Heart right ventricle (tissue), 16 donors: ENCODE data around the gene PCCA. TPM values are rescaled to one million over a fixed set of nuclear protein-coding genes. Genes with fewer than 3 reads are reported as not detected.
"Not testable (repeated sequence)": the region's sequence is repeated elsewhere in the genome, so short reads cannot be mapped to it uniquely, and the experiment has no call there.

Source experiments
- ATAC-seq, 8 donors: fragments of 200-7000 bp; cut with Tn5 transposase; one replicate each; pipeline ENCODE4 v1.9.1; 2020; ENCODE audit warnings: mild to moderate bottlenecking in 8 of 8, moderate library complexity in 8 of 8, moderate number of reproducible peaks in 1 of 8
- DNase-seq, 2 donors: peaks; one replicate each; pipeline ENCODE4 v3.0.0-alpha.2; 2020
- H3K27ac ChIP-seq, 10 donors: fragments of 200-600 bp; sonication (generic) in 2 of 10; one replicate each; pipeline versions ENCODE4 v1.5.0 to v1.8.0; 2020 to 2022; ENCODE audit warnings: mild to moderate bottlenecking in 3 of 10
- H3K27me3 ChIP-seq, 7 donors: fragments of 200-600 bp; one replicate each; pipeline ENCODE4 v1.8.0; 2021 to 2022; ENCODE audit warnings: mild to moderate bottlenecking in 2 of 7
- H3K36me3 ChIP-seq, 9 donors: fragments of 200-600 bp; sonication (generic) in 1 of 9; one replicate each; pipeline versions ENCODE4 v1.5.0 to v1.8.0; 2020 to 2022; ENCODE audit warnings: mild to moderate bottlenecking in 2 of 9
- H3K4me1 ChIP-seq, 9 donors: fragments of 200-600 bp; sonication (generic) in 1 of 9; one replicate each; pipeline versions ENCODE4 v1.5.0 to v1.8.0; 2020 to 2022; ENCODE audit warnings: mild to moderate bottlenecking in 4 of 9
- H3K4me3 ChIP-seq, 10 donors: fragments of 200-600 bp; sonication (generic) in 2 of 10; one replicate each; pipeline versions ENCODE4 v1.5.0 to v1.8.0; 2020 to 2022; ENCODE audit warnings: mild to moderate bottlenecking in 7 of 10, moderate library complexity in 2 of 10
- H3K9me3 ChIP-seq, 11 donors: fragments of 200-600 bp in 10 of 11; sonication (generic) in 2 of 11; one replicate each; pipeline versions ENCODE4 v1.5.0 to v1.8.0; 2013 to 2022; ENCODE audit warnings: mild to moderate bottlenecking in 2 of 11, control low read depth in 1 of 11, moderate library complexity in 1 of 11
- CTCF ChIP-seq, 9 donors: fragments of 200-600 bp; sonication (generic) in 2 of 9; IDR thresholded peaks; one replicate each; pipeline versions ENCODE4 v1.5.0 to v1.8.0; 2021 to 2022; ENCODE audit warnings: antibody characterized with exemption in 9 of 9, mild to moderate bottlenecking in 5 of 9, moderate library complexity in 1 of 9
- WGBS, 2 donors: extraction: QIAGEN DNeasy Blood & Tissue Kit; methylation state at CpG; one replicate each; pipeline ENCODE4 v1.1.7; 2013; ENCODE audit warnings: inconsistent platforms in 1 of 2; 5-methylcytosine and 5-hydroxymethylcytosine counted together
- intact Hi-C, 10 donors: fragments of 100-400 bp; cut with DNase I; formaldehyde crosslinking; loops; one replicate each; pipeline versions ENCODE4 v1.11.1 to v1.14.2; 2022
- polyA plus RNA-seq, 2 donors: library from polyadenylated mRNA; stranded (reverse); fragments of 200-250 nt; gene quantifications; one replicate each; pipeline ENCODE4 v1.2.3, GENCODE V29; 2013
- total RNA-seq, 10 donors: library from RNA; stranded (reverse); fragmentation: NEBNext Ultra II Directional in 3 of 10; extraction: Animal tissue kit (Norgen Biotek cat#: 25700) in 3 of 10; gene quantifications; one replicate each; pipeline versions ENCODE4 v1.2.1 to v1.2.4, GENCODE V29; 2021 to 2023
- donor health status: Arrhythmogenic right ventricular cardiomyopathy.
- donor health status: ischemic (EF 13 %, LVEDD 7.1; RV severe dilation, severe dysfunction).
- donor health status: healthy with polysubstance abuse.
- donor health status: DM: no; HTN: yes; CAD: no.
- donor health status: DM: no; HTN: no; CAD: no.
- donor health status: ischemic (EF 25% LVEDD 6.9; RV normal size, moderate dysfunction).
- donor health status: ischemic (EF 25% LVEDD 5.7; RV mildly dilated, moderate dysfunction).
- donor health status: healthy.
- donor health status: DM: yes; HTN: yes; CAD: no.
- donor health status: Ischemic cardiomyopathy.
- donor health status: ischemic (EF 35%, LVEDD 5.7; RV mildly dilated, moderate dysfunction).
- donor health status: nonischemic (EF 11% LVEDD 7.7; RV severe dilation, severe dysfunction).
- donor health status: DM: yes; HTN: yes; CAD: no.
- donor health status: PGD.
- donor health status: ischemic (EF 29% LVEDD 5.4; RV normal size, mild dysfunction).
- donor health status: nonischemic (EF 23%, LVEDD 6.1; RV moderate dilation, normal function).

PCCA gene
- total and polyA plus RNA-seq, 12 donors, result 21.2 to 71.9 (median 60.7) TPM

GRCh38 chr13:100139817-100140216 is 50.9 kb downstream of the PCCA start:
- TF ChIP-seq CTCF (IDR thresholded peaks at IDR 0.05), result no peak
- Histone ChIP-seq H3K9me3 (peaks cover 0 to 10% (median 0%) of the 10 kb centered on the region in 11 donors), H3K36me3 (peaks cover 0 to 3% (median 0%) of the 10 kb centered on the region in 9 donors), H3K4me3 (no peak overlapping the region), H3K27ac (no peak overlapping the region), H3K4me1 (peaks cover 0 to 9% (median 0%) of the 10 kb centered on the region in 9 donors), H3K27me3 (no peaks in the 10 kb centered on the region)
- 94 to 100% methylated on average over 1 of the region's 1 CpG for WGBS, 2 donors
- no peak for DNase-seq
- intact Hi-C loops, result loop anchor here in 1 of 10 donors (10.0 kb wide), 1 partner anchor 55 kb away; the partner anchor contains the start of gene PCCA
- no peak for ATAC-seq

GRCh38 chr13:100140441-100140840 is 51.5 kb downstream of the PCCA start:
- H3K36me3 ChIP-seq, result peaks cover 0 to 9% (median 0%) of the 10 kb centered on the region in 9 donors
- no peak for ATAC-seq
- no peak for TF ChIP-seq CTCF (IDR thresholded peaks at IDR 0.05)
- H3K27me3 ChIP-seq, result no peaks in the 10 kb centered on the region
- DNase-seq, result no peak
- no peak overlapping the region for H3K27ac ChIP-seq
- peaks cover 0 to 9% (median 0%) of the 10 kb centered on the region in 9 donors for H3K4me1 ChIP-seq
- intact Hi-C loops, result loop anchor here in 1 of 10 donors (10.0 kb wide), 1 partner anchor 56 kb away; the partner anchor contains the start of gene PCCA
- WGBS, 2 donors, result 73 to 82% methylated on average over 2 of the region's 2 CpGs
- no peak overlapping the region for H3K4me3 ChIP-seq
- peaks cover 0 to 10% (median 0%) of the 10 kb centered on the region in 11 donors for H3K9me3 ChIP-seq

- Histone ChIP-seq H3K36me3 (peaks cover 0 to 11% (median 0%) of the 10 kb centered on the region in 9 donors), H3K9me3 (peaks cover 0 to 13% (median 2%) of the 10 kb centered on the region in 11 donors)
- not testable (repeated sequence) for DNase-seq, H3K27me3 ChIP-seq, H3K4me3 ChIP-seq, H3K27ac ChIP-seq, H3K4me1 ChIP-seq, ATAC-seq
- 89 to 96% methylated on average over 5 of the region's 5 CpGs for WGBS, 2 donors
- intact Hi-C loops, result loop anchor here in 1 of 10 donors (10.0 kb wide), 1 partner anchor 57 kb away; the partner anchor contains the start of gene PCCA
Measured at GRCh38 chr13:100141461-100141961, 52.6 kb downstream of the PCCA start.

- Histone ChIP-seq H3K9me3 (peaks cover 0 to 13% (median 5%) of the 10 kb centered on the region in 11 donors), H3K27me3 (no peaks in the 10 kb centered on the region), H3K4me1 (no peaks in the 10 kb centered on the region), H3K27ac (no peak overlapping the region), H3K4me3 (no peak overlapping the region), H3K36me3 (peaks cover 0 to 39% (median 5%) of the 10 kb centered on the region in 9 donors)
- DNase-seq (no peak), ATAC-seq (no peak)
- 95% methylated on average over 3 of the region's 3 CpGs for WGBS, 2 donors
- intact Hi-C loops, result loop anchor here in 1 of 10 donors (10.0 kb wide), 1 partner anchor 62 kb away; the partner anchor contains the start of gene PCCA
- TF ChIP-seq CTCF (IDR thresholded peaks at IDR 0.05), result no peak
Measured at GRCh38 chr13:100146534-100146933, 57.6 kb downstream of the PCCA start.

GRCh38 chr13:100147825-100148224 is 58.9 kb downstream of the PCCA start:
- Histone ChIP-seq H3K4me1 (no peaks in the 10 kb centered on the region), H3K9me3 (peaks cover 0 to 13% (median 5%) of the 10 kb centered on the region in 11 donors), H3K36me3 (peaks cover 0 to 40% (median 5%) of the 10 kb centered on the region in 9 donors), H3K27ac (no peak overlapping the region), H3K27me3 (no peaks in the 10 kb centered on the region), H3K4me3 (no peak overlapping the region)
- WGBS, 2 donors, result 94 to 95% methylated on average over 4 of the region's 4 CpGs
- ATAC-seq, result no peak
- intact Hi-C loops, result loop anchor here in 1 of 10 donors (10.0 kb wide), 1 partner anchor 63 kb away; the partner anchor contains the start of gene PCCA
- DNase-seq, result no peak
- TF ChIP-seq CTCF (IDR thresholded peaks at IDR 0.05), result no peak
